HG03095 (cell line): Measurements from ENCODE around the gene NFKBIA.
"Not testable (repeated sequence)": the region's sequence is repeated elsewhere in the genome, so short reads cannot be mapped to it uniquely, and the experiment has no call there.

Experiments
- ATAC-seq: cut with Tn5 transposase; IDR thresholded peaks from one replicate; pipeline ENCODE4 v1.9.1; 2021; ENCODE audit warnings: moderate library complexity; ENCODE audit not compliant: unreplicated experiment

NFKBIA gene

DNA sequence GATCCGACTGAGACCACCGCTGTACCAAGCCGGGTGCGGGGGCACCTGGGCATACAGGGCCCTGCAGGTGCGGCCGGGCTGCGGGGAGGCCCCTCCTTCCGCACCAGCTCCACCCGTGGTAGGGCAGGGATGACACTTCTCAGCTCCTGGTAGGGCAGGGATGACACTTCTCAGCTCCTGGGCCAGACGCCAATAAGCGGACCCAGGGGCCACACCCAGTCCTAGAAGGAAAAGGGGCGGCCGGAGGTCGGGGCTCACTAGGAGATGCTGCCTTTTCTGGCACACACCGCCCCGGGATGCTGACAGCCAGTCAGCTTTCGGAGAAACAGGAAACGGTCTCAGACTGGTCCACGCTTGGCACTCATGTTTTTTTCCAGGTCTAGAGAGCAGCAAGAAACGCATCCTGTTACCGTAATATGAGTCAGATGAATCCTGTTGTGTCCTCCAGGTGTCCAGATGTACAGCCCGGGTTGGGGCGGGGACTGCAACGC is 34.8 kb downstream of the NFKBIA start:
- ATAC-seq = no peak

GRCh38 chr14:35368583-35369392 is 35.8 kb downstream of the NFKBIA start:
- no peak for ATAC-seq

DNA sequence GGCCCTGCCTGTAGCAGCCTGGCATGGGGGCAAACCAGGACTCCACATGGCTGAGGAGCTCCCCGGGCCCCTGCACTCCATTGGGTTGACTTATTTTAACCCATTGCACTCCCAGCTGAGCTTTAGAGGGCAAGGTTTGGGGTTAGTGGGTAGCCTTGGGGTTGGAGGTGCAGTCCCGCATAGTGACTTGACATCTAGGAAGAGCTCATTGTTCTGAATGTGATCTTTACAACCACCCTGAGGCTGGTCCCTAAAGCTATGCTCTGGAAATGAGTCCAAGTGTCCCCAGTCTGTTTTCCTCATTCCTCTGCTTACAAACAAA is 36.4 kb downstream of the NFKBIA start:
- ATAC-seq = no peak

DNA sequence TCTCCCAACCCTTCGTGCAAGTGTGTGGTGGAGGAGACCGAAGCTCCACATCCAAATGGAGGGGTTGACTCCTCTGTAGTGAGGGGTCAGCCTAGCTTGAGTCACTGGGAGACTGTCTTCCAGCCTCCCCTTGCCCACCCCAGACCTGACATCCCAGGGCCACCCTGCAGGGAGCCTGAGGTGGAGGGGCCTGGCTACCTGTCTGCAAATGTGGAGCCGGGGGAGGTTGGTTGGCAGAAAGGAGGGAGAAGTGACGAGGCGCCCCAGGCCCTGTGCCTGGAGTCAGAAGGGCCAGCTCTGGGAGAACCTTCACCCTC is 37.5 kb downstream of the NFKBIA start:
- no peak for ATAC-seq

DNA sequence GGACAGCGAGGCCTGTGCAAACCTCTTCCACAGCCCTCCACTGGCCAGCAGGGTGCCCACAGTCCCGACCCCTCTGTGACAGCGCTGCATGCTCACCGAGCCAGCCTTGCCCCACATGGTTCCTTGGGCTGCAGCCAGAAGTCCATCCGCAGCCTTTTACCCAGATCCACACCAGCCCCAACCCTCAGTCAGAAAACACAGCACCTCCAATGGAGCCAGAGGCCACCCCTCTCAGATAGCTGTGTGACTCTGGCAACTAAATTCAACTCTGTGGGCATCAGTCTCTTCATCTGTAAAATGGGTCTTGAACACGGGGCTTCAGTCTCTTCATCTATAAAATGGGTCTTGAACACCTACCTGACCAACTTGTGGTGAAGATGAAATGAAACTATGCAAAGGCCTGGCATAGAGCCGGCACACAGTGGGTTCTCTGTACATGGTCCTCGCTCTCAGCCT is 38.0 kb downstream of the NFKBIA start:
- no peak for ATAC-seq

DNA sequence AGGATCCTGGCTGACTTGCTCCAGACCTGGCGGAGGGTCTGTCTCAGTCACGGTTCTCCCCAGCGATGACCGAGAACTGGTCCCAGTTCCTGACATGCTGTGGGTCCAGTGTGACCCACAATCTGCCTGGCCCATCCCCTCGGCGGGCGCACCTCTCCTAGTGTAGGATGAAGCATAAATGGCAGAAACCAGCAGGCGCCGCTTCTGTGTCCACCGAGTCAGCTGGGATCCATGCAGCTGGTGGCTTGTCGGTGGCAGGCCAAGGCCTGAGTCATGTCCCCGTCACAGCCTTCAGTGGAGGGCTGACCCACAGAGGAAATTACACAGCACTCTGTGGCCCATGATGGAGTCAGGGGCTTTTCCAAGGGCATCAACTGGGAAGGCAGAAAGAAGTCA is 38.5 kb downstream of the NFKBIA start:
- ATAC-seq = no peak

DNA sequence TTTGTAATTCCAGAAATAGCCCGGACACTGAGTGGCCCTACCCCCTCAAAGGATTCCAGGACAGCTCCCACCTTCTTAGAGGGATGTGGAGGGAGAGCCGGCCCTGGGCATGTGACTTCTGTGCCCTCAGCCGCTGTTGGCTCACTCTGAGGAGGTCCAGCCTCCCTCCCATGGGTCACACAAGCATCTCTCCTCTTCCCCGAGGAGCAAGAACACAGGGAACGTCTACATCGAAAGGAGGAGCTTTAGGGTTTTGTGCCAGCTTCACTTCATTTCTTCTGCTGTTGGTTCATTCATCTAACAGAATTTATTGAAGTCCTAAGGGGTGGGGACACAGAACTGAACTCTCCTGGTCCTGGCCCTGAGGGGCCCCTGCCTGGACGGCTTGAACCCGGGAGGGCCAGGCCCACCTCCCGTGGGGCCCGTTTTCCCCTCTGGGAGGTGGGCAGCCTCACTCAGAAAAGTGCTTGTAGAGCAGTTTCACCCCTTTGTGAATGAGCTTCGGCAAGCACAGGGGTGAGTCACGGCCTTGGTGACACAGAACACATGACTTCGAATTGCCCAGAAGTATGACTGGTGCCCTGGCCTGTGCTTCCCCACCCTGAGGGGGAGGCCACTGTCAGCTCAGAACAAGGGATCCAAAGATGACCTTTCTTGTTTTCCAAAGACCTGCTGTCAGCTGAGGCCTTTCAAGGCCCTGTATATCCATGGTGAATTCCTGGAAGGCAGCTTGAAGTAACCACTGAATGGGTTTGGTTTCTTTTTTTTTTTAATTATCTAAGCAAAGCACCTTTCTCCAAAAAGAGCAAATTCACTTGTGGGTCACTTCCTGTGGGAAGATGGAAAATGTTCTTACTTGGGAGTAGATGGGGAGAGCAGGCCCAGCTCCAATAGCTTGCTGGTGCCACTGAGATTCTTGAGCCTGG is 39.2 kb downstream of the NFKBIA start:
- ATAC-seq = no peak

GRCh38 chr14:35362911-35363374 is 41.6 kb downstream of the NFKBIA start:
- no peak for ATAC-seq

GRCh38 chr14:35362450-35362849 is 42.1 kb downstream of the NFKBIA start:
- ATAC-seq = no peak

- no peak for ATAC-seq
These were observed 43.4 kb downstream of the NFKBIA start for GRCh38 chr14:35361141-35361480.

DNA sequence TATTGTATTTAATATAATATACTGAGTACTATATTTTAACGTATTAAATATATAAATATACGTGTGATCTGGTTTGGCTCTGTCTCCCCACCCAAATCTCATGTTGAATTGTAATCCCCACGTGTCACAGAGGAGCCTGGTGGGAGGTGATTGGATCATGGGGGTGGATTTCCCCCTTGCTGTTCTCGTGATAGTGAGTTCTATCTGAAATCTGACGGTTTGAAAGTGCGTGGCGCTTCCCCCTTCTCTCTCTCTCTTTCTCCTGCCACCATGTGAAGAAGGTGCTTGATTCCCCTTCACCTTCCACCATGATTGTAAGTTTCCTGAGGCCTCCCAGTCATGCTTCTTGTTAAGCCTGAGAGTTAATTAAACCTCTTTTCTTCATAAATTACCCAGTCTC is 44.9 kb downstream of the NFKBIA start:
- not testable (repeated sequence) for ATAC-seq

GRCh38 chr14:35355981-35356841 is 48.3 kb downstream of the NFKBIA start:
- ATAC-seq = no peak

DNA sequence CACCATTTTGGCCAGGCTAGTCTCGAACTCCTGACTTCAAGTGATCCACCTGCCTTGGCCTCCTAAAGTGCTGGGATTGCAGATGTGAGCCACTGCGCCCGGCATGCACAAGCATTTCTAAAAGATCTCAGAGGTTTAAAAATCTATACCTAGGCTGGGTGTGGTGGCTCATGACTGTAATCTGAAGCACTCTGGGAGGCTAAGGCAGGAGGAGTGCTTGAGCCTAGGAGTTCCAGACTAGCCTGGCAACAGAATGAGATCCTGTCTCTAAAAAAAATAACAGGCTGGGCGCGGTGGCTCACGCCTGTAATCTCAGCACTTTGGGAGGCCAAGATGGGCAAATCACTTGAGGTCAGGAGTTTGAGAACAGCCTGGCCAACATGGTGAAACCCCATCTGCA is 49.3 kb downstream of the NFKBIA start:
- ATAC-seq = not testable (repeated sequence)

DNA sequence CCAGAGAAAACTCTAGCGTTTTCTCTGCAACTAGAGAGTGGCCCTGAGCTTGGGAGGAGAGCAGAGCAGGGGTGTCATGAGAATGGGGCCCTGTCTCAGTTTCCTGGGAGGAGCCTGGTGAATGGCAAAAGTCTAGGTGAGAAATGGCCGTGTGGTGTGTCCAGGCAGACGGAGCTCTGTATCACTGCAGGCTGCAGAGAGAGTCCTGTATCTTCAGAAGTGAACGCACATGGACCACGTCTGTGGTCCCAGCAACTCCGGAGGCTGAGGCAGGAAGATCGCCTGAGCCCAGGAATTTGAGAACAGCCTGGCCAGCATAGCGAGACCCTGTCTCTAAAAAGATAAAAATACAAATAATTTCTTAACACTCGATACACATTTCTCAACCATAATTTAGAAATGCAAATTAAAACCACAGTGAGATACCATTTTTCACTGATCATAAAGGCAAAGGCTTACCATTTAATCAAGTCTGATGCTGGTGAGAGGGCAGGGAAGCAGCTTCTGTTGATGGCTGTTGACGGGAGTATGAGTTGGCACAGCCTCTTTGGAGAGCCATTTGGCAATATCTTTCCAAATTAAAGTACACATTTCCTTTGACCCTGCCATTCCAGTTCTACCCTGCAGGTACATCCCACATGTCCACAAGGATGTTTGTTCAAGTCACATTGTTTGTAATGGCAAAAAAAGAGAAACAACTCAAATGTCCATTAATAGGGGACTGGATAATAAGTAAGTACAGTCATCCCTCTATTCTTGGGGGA is 51.0 kb downstream of the NFKBIA start:
- ATAC-seq = no peak

DNA sequence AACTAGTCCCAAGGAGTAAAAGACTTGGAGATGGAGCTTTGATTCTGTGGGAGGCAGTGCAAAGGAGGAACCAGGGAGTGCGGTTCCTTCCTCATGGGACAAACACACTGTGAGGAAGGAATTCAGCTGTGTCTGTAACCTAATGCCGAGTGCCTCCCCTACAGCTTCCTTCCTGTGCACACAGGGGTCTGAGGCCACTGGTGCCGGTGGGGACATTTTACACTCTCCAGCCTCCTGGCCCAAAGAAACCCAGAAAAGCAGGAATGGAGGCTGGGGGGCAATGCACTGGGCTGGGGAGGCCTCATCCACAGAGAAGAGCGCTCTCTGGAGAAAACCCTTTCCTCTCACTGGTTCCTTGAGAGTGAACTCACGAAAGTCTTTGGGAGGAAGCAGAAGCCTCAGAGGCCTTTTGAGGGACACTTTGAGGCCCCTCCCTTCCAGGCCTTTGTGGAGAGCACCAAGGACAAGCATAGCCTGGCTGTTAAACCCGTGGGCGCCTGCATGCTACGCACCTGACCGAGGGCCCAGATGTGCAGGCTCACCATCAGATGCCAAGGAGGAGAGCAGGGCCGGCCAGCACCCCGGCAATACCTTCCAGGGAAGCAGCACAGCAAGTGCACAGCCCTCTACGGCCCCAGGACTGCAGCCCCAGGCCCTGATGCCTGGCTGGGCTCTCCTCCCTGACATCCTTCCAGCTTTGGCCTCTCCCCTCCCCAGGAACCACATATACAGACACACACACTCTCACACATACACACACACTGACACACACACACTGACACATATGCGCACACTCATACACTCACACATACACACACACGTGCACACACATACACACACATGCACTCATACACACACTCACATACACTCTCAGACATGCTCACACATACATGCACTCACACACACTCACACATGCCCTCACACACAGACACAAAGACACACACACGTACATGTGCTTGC is 52.0 kb downstream of the NFKBIA start:
- ATAC-seq = no peak

- no peak for ATAC-seq
These were observed 52.7 kb downstream of the NFKBIA start for GRCh38 chr14:35351897-35352273.
